Measurements from ENCODE around the gene MRTFA.
A peak's percentile ranks its signal among the peaks of the same experiment; 100 is the strongest.
"Not testable (repeated sequence)": the region's sequence is repeated elsewhere in the genome, so short reads cannot be mapped to it uniquely, and the experiment has no call there.

Gene MRTFA

GRCh38 chr22:40406063-40406890, 230.2 kb downstream of the MRTFA start:
- DNase-seq = no peak

GRCh38 chr22:40405178-40406062, 231.1 kb downstream of the MRTFA start:
- no peak for DNase-seq

GRCh38 chr22:40404251-40405177, 232.0 kb downstream of the MRTFA start:
- DNase-seq = no peak

GRCh38 chr22:40403651-40404050, 232.9 kb downstream of the MRTFA start:
- DNase-seq = no peak

GRCh38 chr22:40403141-40403540, 233.4 kb downstream of the MRTFA start:
- DNase-seq = no peak

- no peak for DNase-seq
These were observed 234.5 kb downstream of the MRTFA start for GRCh38 chr22:40401981-40402406.

GRCh38 chr22:40401532-40401931, 235.0 kb downstream of the MRTFA start:
- no peak for DNase-seq

GRCh38 chr22:40400159-40400558, 236.4 kb downstream of the MRTFA start:
- DNase-seq = peak; percentile 32

- no peak for DNase-seq
These were observed 236.9 kb downstream of the MRTFA start for GRCh38 chr22:40399621-40400020.

GRCh38 chr22:40397396-40397795, 239.1 kb downstream of the MRTFA start:
- DNase-seq = no peak

- no peak for DNase-seq
These were observed 239.6 kb downstream of the MRTFA start for GRCh38 chr22:40396882-40397281.

GRCh38 chr22:40395607-40396006, 240.9 kb downstream of the MRTFA start:
- DNase-seq = no peak

GRCh38 chr22:40394607-40395006, 241.9 kb downstream of the MRTFA start:
- DNase-seq = no peak

- no peak for DNase-seq
These were observed 243.9 kb downstream of the MRTFA start for GRCh38 chr22:40392618-40393017.

GRCh38 chr22:40391417-40391816, 245.1 kb downstream of the MRTFA start:
- DNase-seq = no peak

- DNase-seq = peak; percentile 23
These were observed 248.3 kb downstream of the MRTFA start for GRCh38 chr22:40388231-40388630.

- DNase-seq = no peak
These were observed 248.8 kb downstream of the MRTFA start for GRCh38 chr22:40387746-40388145.

- DNase-seq = peak; percentile 9
These were observed 251.3 kb downstream of the MRTFA start for GRCh38 chr22:40385036-40385782.

- DNase-seq = no peak
These were observed 252.6 kb downstream of the MRTFA start for GRCh38 chr22:40383905-40384304.

GRCh38 chr22:40381461-40381860, 255.1 kb downstream of the MRTFA start:
- DNase-seq = no peak

GRCh38 chr22:40378448-40378847, 258.1 kb downstream of the MRTFA start:
- DNase-seq = not testable (repeated sequence)

GRCh38 chr22:40377931-40378330, 258.6 kb downstream of the MRTFA start:
- DNase-seq = no peak
